ENCODE data around the gene KRTCAP2. TPM values are rescaled to one million over a fixed set of nuclear protein-coding genes. Genes with fewer than 3 reads are reported as not detected.

KRTCAP2 gene
- total and polyA plus RNA-seq, 3 donors from 2014 or later: 242 to 397 (median 255) TPM

DNA sequence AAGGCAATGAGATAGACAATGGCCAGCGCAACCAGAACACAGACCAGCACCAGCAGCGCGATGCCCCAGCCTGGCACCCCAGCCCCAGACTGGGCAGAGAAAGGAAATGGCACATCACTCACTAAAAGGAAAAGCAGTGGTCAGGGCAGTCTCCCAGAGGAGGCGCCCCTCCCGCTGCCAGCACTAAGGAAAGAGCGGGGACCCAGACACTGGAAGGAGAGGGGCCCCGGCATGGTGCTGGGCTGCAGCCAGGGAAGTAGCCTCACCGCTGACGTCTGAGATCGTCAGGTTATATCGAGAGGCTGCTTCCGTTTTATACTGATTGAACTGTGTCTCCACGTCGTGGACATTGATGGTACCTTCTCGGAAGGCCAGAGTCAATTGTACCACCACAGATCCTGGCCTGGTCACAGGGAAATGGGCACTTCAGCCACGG lies 14.4 kb upstream of the KRTCAP2 start:
- Histone ChIP-seq H3K27me3 (no peaks in the 10 kb centered on the region), H3K4me3 (no peak overlapping the region), H3K4me1 (no peaks in the 10 kb centered on the region), H3K27ac (no peak overlapping the region), H3K36me3 (ENCODE audit: low read depth, missing control alignments) (no peaks in the 10 kb centered on the region), H3K9me3 (no peaks in the 10 kb centered on the region)
- no peak for DNase-seq
- intact Hi-C loops (cut with DNase I; ENCODE audit: low total_unique reads): no loop called here
- 71 to 79% methylated on average over 14 to 16 of the region's 16 CpGs for WGBS, 2 donors
- TF ChIP-seq POLR2A (IDR thresholded peaks at IDR 0.05): no peak
- TF ChIP-seq, protein P1, sequence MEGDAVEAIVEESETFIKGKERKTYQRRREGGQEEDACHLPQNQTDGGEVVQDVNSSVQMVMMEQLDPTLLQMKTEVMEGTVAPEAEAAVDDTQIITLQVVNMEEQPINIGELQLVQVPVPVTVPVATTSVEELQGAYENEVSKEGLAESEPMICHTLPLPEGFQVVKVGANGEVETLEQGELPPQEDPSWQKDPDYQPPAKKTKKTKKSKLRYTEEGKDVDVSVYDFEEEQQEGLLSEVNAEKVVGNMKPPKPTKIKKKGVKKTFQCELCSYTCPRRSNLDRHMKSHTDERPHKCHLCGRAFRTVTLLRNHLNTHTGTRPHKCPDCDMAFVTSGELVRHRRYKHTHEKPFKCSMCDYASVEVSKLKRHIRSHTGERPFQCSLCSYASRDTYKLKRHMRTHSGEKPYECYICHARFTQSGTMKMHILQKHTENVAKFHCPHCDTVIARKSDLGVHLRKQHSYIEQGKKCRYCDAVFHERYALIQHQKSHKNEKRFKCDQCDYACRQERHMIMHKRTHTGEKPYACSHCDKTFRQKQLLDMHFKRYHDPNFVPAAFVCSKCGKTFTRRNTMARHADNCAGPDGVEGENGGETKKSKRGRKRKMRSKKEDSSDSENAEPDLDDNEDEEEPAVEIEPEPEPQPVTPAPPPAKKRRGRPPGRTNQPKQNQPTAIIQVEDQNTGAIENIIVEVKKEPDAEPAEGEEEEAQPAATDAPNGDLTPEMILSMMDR (IDR thresholded peaks at IDR 0.05): no peak

DNA sequence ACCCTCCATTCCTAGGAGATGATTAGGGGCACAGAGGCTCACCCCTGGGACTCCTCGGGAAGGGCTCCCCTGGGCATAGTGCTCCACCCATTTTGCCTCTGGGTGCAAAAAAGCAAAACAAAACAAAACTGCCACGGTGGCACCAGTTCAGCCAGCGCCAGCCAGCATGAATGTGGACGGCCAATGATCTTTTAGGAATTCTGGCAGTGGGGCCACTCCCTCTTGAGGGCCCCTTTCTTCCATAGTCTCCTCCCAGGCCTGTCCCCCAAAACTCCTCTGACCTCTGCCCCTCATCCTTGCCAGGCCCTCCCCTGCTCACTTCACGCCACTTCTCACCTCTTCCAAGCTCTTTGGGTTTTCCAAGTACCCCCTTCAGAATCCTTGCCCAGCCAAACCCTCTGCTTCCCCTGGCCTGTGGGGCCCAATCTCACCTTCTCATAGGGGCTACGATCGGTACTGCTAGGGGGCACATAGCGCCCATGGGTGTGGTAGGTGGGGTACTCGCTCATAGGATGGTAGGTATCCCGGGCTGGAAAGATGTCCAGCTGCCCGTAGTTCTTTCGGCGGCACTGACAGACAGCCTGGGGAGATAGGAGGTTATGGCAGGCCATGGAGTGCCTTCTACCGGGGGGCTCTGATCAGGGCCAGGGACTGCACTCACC lies 13.8 kb upstream of the KRTCAP2 start:
- TF ChIP-seq, protein P1 (IDR thresholded peaks at IDR 0.05): no peak
- TF ChIP-seq POLR2A (IDR thresholded peaks at IDR 0.05): no peak
- no peaks in the 10 kb centered on the region for H3K4me1 ChIP-seq
- no peak overlapping the region for H3K27ac ChIP-seq
- intact Hi-C loops (cut with DNase I; ENCODE audit: low total_unique reads): no loop called here
- H3K4me3 ChIP-seq: no peak overlapping the region
- H3K9me3 ChIP-seq: no peaks in the 10 kb centered on the region
- no peaks in the 10 kb centered on the region for H3K36me3 ChIP-seq (ENCODE audit: low read depth, missing control alignments)
- DNase-seq: no peak
- H3K27me3 ChIP-seq: no peaks in the 10 kb centered on the region
- WGBS, 2 donors: 82 to 87% methylated on average over 14 of the region's 14 CpGs

DNA sequence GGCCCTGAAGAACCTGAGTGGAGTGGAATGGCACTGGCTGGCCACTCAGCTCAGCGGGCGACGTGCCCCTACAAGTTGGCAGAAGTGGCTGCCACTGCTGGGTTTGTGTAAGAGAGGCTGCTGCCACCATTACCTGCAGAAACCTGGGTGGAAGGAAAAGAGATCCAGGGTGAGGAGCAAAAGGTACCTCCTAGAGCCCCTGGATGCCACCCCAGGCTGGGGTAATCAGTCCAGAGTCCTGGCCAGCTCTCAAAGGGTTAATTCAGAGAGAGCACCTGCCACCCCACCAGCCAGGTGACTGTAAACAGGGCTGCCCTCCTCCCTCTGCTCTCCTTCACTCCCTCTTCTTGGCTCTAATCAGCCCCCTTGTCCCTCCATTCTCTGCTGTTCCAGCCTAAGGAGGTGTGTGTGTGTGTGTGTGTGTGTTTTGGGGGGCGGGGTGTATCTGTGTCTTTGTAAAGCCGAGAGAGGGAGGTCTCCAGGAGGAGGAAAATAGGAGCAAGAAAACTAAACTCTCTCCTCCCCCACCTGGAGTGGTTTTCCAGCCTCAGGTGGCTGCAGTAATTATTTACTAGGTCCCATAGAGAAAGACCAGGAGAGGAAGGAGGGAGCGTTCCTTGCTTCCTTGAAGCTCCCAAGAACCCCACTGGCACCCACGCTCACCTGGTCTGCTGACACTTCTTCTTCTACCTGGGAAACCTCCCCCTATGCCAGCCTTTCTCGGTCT lies 13.1 kb upstream of the KRTCAP2 start:
- WGBS, 2 donors: 78 to 84% methylated on average over 6 to 8 of the region's 8 CpGs
- H3K4me3 ChIP-seq: no peak overlapping the region
- no peaks in the 10 kb centered on the region for H3K27me3 ChIP-seq
- H3K9me3 ChIP-seq: no peaks in the 10 kb centered on the region
- no peak for TF ChIP-seq POLR2A (IDR thresholded peaks at IDR 0.05)
- TF ChIP-seq, protein P1 (IDR thresholded peaks at IDR 0.05): no peak
- no peak overlapping the region for H3K27ac ChIP-seq
- no peaks in the 10 kb centered on the region for H3K4me1 ChIP-seq
- intact Hi-C loops (cut with DNase I; ENCODE audit: low total_unique reads): no loop called here
- H3K36me3 ChIP-seq (ENCODE audit: low read depth, missing control alignments): no peaks in the 10 kb centered on the region
- no peak for DNase-seq

DNA sequence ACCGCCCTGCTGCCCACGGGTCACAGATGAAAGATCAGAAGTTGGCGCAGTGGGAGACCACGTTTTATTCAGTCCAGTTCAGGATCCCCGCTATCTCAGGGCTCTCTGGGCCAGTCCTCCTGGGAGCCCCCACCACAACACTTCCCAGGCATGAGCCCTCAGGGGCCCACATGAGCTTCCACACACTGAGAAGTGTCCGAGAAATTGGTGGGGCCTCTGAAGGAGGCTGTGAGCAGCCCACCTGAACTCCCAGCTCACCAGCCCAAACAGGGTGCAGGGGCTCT lies 12.6 kb upstream of the KRTCAP2 start:
- intact Hi-C loops (cut with DNase I; ENCODE audit: low total_unique reads): no loop called here
- Histone ChIP-seq H3K9me3 (no peaks in the 10 kb centered on the region), H3K4me1 (no peaks in the 10 kb centered on the region), H3K27ac (no peak overlapping the region), H3K36me3 (ENCODE audit: low read depth, missing control alignments) (no peaks in the 10 kb centered on the region), H3K27me3 (no peaks in the 10 kb centered on the region), H3K4me3 (no peak overlapping the region)
- 65 to 71% methylated on average over 5 to 6 of the region's 6 CpGs for WGBS, 2 donors
- no peak for DNase-seq
- TF ChIP-seq POLR2A (IDR thresholded peaks at IDR 0.05): no peak
- TF ChIP-seq, protein P1 (IDR thresholded peaks at IDR 0.05): no peak
